Neural progenitor cell (in vitro differentiated cells): ENCODE results near the gene ZPBP2. TPM values are rescaled to one million over a fixed set of nuclear protein-coding genes. Genes with fewer than 3 reads are reported as not detected.

Experiments
- DNase-seq: peaks from one replicate; pipeline ENCODE4 v3.0.0-alpha.2; 2016; ENCODE audit warnings: low spot score
- H2AFZ ChIP-seq: fragments of 200-600 bp; sonication (generic); replicated peaks from 2 replicates; pipeline ENCODE4 v1.6.1; 2016; ENCODE audit warnings: antibody characterized with exemption
- H3F3A ChIP-seq: fragments of 200-600 bp; sonication (generic); 2 replicates; pipeline ENCODE4 v1.6.1; 2016; ENCODE audit warnings: antibody characterized with exemption, low read depth
- H3K27ac ChIP-seq: fragments of 200-600 bp; sonication (generic); 2 replicates; pipeline ENCODE4 v1.5.1; 2016; ENCODE audit warnings: mild to moderate bottlenecking
- H3K27me3 ChIP-seq: fragments of 200-600 bp; sonication (generic); 2 replicates; pipeline ENCODE4 v1.6.1; 2016; ENCODE audit warnings: mild to moderate bottlenecking, moderate library complexity
- H3K36me3 ChIP-seq: fragments of 200-600 bp; sonication (generic); 2 replicates; pipeline ENCODE4 v1.5.1; 2016
- H3K4me1 ChIP-seq: fragments of 200-600 bp; sonication (generic); 2 replicates; pipeline ENCODE4 v1.6.1; 2016; ENCODE audit warnings: mixed run types
- H3K4me2 ChIP-seq: fragments of 200-600 bp; sonication (generic); 2 replicates; pipeline ENCODE4 v1.6.1; 2016
- H3K4me3 ChIP-seq: fragments of 200-600 bp; sonication (generic); 2 replicates; pipeline ENCODE4 v1.5.1; 2016
- H3K79me2 ChIP-seq: fragments of 200-600 bp; sonication (generic); 2 replicates; pipeline ENCODE4 v1.6.1; 2016; ENCODE audit warnings: low read depth
- H3K9ac ChIP-seq: fragments of 200-600 bp; sonication (generic); 2 replicates; pipeline ENCODE4 v1.6.1; 2016
- H3K9me3 ChIP-seq: fragments of 200-600 bp; sonication (generic); 2 replicates; pipeline ENCODE4 v1.5.1; 2016; ENCODE audit warnings: low read depth
- H4K20me1 ChIP-seq: fragments of 200-600 bp; sonication (generic); 2 replicates; pipeline ENCODE4 v1.6.1; 2016; ENCODE audit warnings: low read depth
- H3K27ac Mint-ChIP-seq: 3 replicates; pipeline ENCODE4 v1.8.0; 2021; ENCODE audit warnings: mixed read lengths
- H3K27me3 Mint-ChIP-seq: 2 replicates; pipeline ENCODE4 v1.8.0; 2022; ENCODE audit warnings: low read depth, mild to moderate bottlenecking, inconsistent platforms, moderate library complexity, mixed read lengths; ENCODE audit not compliant: insufficient read depth
- H3K36me3 Mint-ChIP-seq: 3 replicates; pipeline ENCODE4 v1.8.0; 2021; ENCODE audit warnings: mixed read lengths
- H3K4me1 Mint-ChIP-seq: 3 replicates; pipeline ENCODE4 v1.8.0; 2021; ENCODE audit warnings: mixed read lengths
- H3K4me3 Mint-ChIP-seq: 3 replicates; pipeline ENCODE4 v1.8.0; 2021; ENCODE audit warnings: mild to moderate bottlenecking, moderate library complexity, mixed read lengths
- H3K9me3 Mint-ChIP-seq: 3 replicates; pipeline ENCODE4 v1.8.0; 2020; ENCODE audit warnings: mixed read lengths
- CTCF ChIP-seq: fragments of 200-600 bp; sonication (generic); IDR thresholded peaks from 2 replicates; pipeline ENCODE4 v1.5.1; 2017; ENCODE audit warnings: antibody characterized with exemption, mild to moderate bottlenecking
- EZH2 ChIP-seq: fragments of 200-600 bp; sonication (generic); IDR thresholded peaks from 2 replicates; pipeline ENCODE4 v1.6.1; 2017; ENCODE audit warnings: antibody characterized with exemption, mild to moderate bottlenecking, moderate library complexity
- EZH2phosphoT487 ChIP-seq: fragments of 200-600 bp; sonication (generic); IDR thresholded peaks from 2 replicates; pipeline ENCODE4 v1.6.1; 2017; ENCODE audit warnings: antibody characterized with exemption
- total RNA-seq: library from RNA; depleted of rRNA; stranded (reverse); fragments of >200 nt; gene quantifications from 2 replicates; pipeline ENCODE4 v1.2.3, GENCODE V29; 2015; ENCODE audit warnings: low replicate concordance

Gene ZPBP2
- total RNA-seq, 1 donor from 2014 or later = not detected

- Histone ChIP-seq H2AFZ (no peak overlapping the region), H3K27me3 (no peaks in the 10 kb centered on the region), H3K9me3 (no peaks in the 10 kb centered on the region), H3K36me3 (no peaks in the 10 kb centered on the region), H4K20me1 (no peaks in the 10 kb centered on the region), H3K9ac (no peak overlapping the region), H3K4me1 (no peaks in the 10 kb centered on the region), H3K4me3 (no peak overlapping the region), H3K4me2 (no peak overlapping the region), H3K27ac (no peak overlapping the region), H3K79me2 (no peaks in the 10 kb centered on the region), H3F3A (no peaks in the 10 kb centered on the region)
- no peaks in the 10 kb centered on the region for H3K4me1 Mint-ChIP-seq
- peaks cover 8% of the 10 kb centered on the region for H3K36me3 Mint-ChIP-seq
- H3K27me3 Mint-ChIP-seq = no peaks in the 10 kb centered on the region
- no peak for DNase-seq
- no peak overlapping the region for H3K4me3 Mint-ChIP-seq
- TF ChIP-seq EZH2phosphoT487 = no peak
- TF ChIP-seq EZH2 = no peak
- TF ChIP-seq CTCF = no peak
- no peaks in the 10 kb centered on the region for H3K9me3 Mint-ChIP-seq
- no peak overlapping the region for H3K27ac Mint-ChIP-seq
Observed at GRCh38 chr17:39913989-39914388, 46.0 kb downstream of the ZPBP2 start.

- H3K4me3 Mint-ChIP-seq = no peak overlapping the region
- peaks cover 8% of the 10 kb centered on the region for H3K36me3 Mint-ChIP-seq
- H3K27me3 Mint-ChIP-seq = no peaks in the 10 kb centered on the region
- Histone ChIP-seq H3K27ac (no peak overlapping the region), H3K4me2 (no peak overlapping the region), H2AFZ (no peak overlapping the region), H4K20me1 (no peaks in the 10 kb centered on the region), H3F3A (no peaks in the 10 kb centered on the region), H3K27me3 (no peaks in the 10 kb centered on the region), H3K36me3 (no peaks in the 10 kb centered on the region), H3K9me3 (no peaks in the 10 kb centered on the region), H3K4me1 (no peaks in the 10 kb centered on the region), H3K9ac (no peak overlapping the region), H3K4me3 (no peak overlapping the region), H3K79me2 (no peaks in the 10 kb centered on the region)
- TF ChIP-seq EZH2phosphoT487 = no peak
- no peak for TF ChIP-seq CTCF
- TF ChIP-seq EZH2 = no peak
- no peaks in the 10 kb centered on the region for H3K9me3 Mint-ChIP-seq
- H3K27ac Mint-ChIP-seq = no peak overlapping the region
- no peaks in the 10 kb centered on the region for H3K4me1 Mint-ChIP-seq
- DNase-seq = no peak
Observed at GRCh38 chr17:39915559-39915958, 47.6 kb downstream of the ZPBP2 start.

GRCh38 chr17:39916918-39917317 lies 48.9 kb downstream of the ZPBP2 start:
- Histone ChIP-seq H3F3A (no peaks in the 10 kb centered on the region), H3K4me1 (no peaks in the 10 kb centered on the region), H3K9ac (no peak overlapping the region), H3K9me3 (no peaks in the 10 kb centered on the region), H3K4me2 (no peak overlapping the region), H2AFZ (no peak overlapping the region), H3K27ac (no peak overlapping the region), H3K27me3 (no peaks in the 10 kb centered on the region), H3K79me2 (no peaks in the 10 kb centered on the region), H3K36me3 (no peaks in the 10 kb centered on the region), H4K20me1 (no peaks in the 10 kb centered on the region), H3K4me3 (no peak overlapping the region)
- no peak overlapping the region for H3K4me3 Mint-ChIP-seq
- H3K36me3 Mint-ChIP-seq = peaks cover 8% of the 10 kb centered on the region
- H3K4me1 Mint-ChIP-seq = no peaks in the 10 kb centered on the region
- TF ChIP-seq EZH2phosphoT487 = no peak
- TF ChIP-seq CTCF = peak; percentile 25
- no peak for DNase-seq
- no peaks in the 10 kb centered on the region for H3K9me3 Mint-ChIP-seq
- no peak overlapping the region for H3K27ac Mint-ChIP-seq
- H3K27me3 Mint-ChIP-seq = no peaks in the 10 kb centered on the region
